Measurements from ENCODE around the gene ZFP69B. TPM values are rescaled to one million over a fixed set of nuclear protein-coding genes. Genes with fewer than 3 reads are reported as not detected.
"Not testable (repeated sequence)": the region's sequence is repeated elsewhere in the genome, so short reads cannot be mapped to it uniquely, and the experiment has no call there.

Gene ZFP69B
- total RNA-seq, 1 experiment from 2014 or later: 1.2 TPM

- Mint-ChIP-seq H3K36me3 (ENCODE audit: insufficient read depth, unreplicated experiment) (peaks cover 39% of the 10 kb centered on the region), H3K9me3 (ENCODE audit: unreplicated experiment) (no peaks in the 10 kb centered on the region), H3K27ac (ENCODE audit: unreplicated experiment) (no peak overlapping the region), H3K4me1 (ENCODE audit: low read depth, unreplicated experiment) (no peaks in the 10 kb centered on the region), H3K27me3 (ENCODE audit: insufficient read depth, unreplicated experiment) (no peaks in the 10 kb centered on the region), H3K4me3 (ENCODE audit: unreplicated experiment) (no peak overlapping the region)
- intact Hi-C loops (cut with micrococcal nuclease; ENCODE audit: unreplicated experiment): no loop called here
- POLR2A ChIA-PET: no interaction called here
- TF ChIP-seq, protein P1, sequence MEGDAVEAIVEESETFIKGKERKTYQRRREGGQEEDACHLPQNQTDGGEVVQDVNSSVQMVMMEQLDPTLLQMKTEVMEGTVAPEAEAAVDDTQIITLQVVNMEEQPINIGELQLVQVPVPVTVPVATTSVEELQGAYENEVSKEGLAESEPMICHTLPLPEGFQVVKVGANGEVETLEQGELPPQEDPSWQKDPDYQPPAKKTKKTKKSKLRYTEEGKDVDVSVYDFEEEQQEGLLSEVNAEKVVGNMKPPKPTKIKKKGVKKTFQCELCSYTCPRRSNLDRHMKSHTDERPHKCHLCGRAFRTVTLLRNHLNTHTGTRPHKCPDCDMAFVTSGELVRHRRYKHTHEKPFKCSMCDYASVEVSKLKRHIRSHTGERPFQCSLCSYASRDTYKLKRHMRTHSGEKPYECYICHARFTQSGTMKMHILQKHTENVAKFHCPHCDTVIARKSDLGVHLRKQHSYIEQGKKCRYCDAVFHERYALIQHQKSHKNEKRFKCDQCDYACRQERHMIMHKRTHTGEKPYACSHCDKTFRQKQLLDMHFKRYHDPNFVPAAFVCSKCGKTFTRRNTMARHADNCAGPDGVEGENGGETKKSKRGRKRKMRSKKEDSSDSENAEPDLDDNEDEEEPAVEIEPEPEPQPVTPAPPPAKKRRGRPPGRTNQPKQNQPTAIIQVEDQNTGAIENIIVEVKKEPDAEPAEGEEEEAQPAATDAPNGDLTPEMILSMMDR (IDR thresholded peaks at IDR 0.05; ENCODE audit: insufficient read depth in 1 of 2, low read depth in 1 of 2, low read length in 1 of 2, severe bottlenecking in 1 of 2, unreplicated experiment in 1 of 2): no peak
- no peak for DNase-seq
- no peaks in the 10 kb centered on the region for H3K27me3 ChIP-seq (replicated peaks; ENCODE audit: control insufficient read depth, insufficient read depth, low read length)
- CTCF ChIA-PET: no interaction called here
- H3K4me3 ChIP-seq (ENCODE audit: low read depth, low read length): no peak overlapping the region
- no TSS peak for BruUV-seq (replicated peaks)
- no peaks in the 10 kb centered on the region for H3K36me3 ChIP-seq (ENCODE audit: control insufficient read depth, insufficient read depth, low read length)
- no peaks in the 10 kb centered on the region for H3K4me1 ChIP-seq
- peaks cover 8% of the 10 kb centered on the region for H3K9me3 ChIP-seq
Observed at GRCh38 chr1:40495315-40495903, 45.1 kb downstream of the ZFP69B start.

GRCh38 chr1:40502651-40503050 is 52.4 kb downstream of the ZFP69B start:
- H3K4me3 ChIP-seq (ENCODE audit: low read depth, low read length); H3K4me3 Mint-ChIP-seq (ENCODE audit: unreplicated experiment); CTCF ChIA-PET; H3K4me1 Mint-ChIP-seq (ENCODE audit: low read depth, unreplicated experiment); BruUV-seq (replicated peaks); H3K36me3 ChIP-seq (ENCODE audit: control insufficient read depth, insufficient read depth, low read length); H3K27me3 Mint-ChIP-seq (ENCODE audit: insufficient read depth, unreplicated experiment); intact Hi-C loops (cut with micrococcal nuclease; ENCODE audit: unreplicated experiment); DNase-seq; POLR2A ChIA-PET; H3K36me3 Mint-ChIP-seq (ENCODE audit: insufficient read depth, unreplicated experiment); H3K9me3 ChIP-seq; H3K4me1 ChIP-seq; H3K27me3 ChIP-seq (replicated peaks; ENCODE audit: control insufficient read depth, insufficient read depth, low read length); H3K27ac Mint-ChIP-seq (ENCODE audit: unreplicated experiment): not testable (repeated sequence)
- H3K9me3 Mint-ChIP-seq (ENCODE audit: unreplicated experiment): peaks cover 23% of the 10 kb centered on the region

DNA sequence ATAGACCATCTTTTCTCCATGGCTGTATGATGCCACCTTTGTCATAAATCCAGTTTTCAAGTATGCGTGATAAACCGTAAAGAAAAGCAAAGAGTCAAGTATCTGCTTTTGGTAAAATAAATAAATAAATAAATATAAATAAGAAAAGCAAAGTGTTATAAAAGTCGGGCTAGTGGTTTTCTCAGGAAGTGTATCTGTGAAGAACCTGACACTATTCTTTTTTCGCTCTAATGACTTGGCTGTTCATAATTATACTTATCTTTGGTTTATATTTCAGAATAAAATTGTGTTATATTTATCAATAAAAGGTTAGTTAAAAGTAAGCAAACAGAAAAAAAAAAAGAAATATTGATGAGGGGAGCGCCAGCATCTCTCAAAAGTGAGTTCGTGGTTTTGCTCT is 57.7 kb downstream of the ZFP69B start:
- H3K36me3 Mint-ChIP-seq (ENCODE audit: insufficient read depth, unreplicated experiment): peaks cover 10% of the 10 kb centered on the region
- Histone ChIP-seq H3K4me3 (ENCODE audit: low read depth, low read length) (peak overlapping the region; percentile 52), H3K36me3 (ENCODE audit: control insufficient read depth, insufficient read depth, low read length) (no peaks in the 10 kb centered on the region), H3K9me3 (no peaks in the 10 kb centered on the region), H3K27me3 (replicated peaks; ENCODE audit: control insufficient read depth, insufficient read depth, low read length) (no peaks in the 10 kb centered on the region), H3K4me1 (no peaks in the 10 kb centered on the region)
- no peak for DNase-seq
- intact Hi-C loops (cut with micrococcal nuclease; ENCODE audit: unreplicated experiment): no loop called here
- TSS peak; percentile 86 for BruUV-seq (replicated peaks)
- H3K4me3 Mint-ChIP-seq (ENCODE audit: unreplicated experiment): peak overlapping the region; percentile 83
- ChIA-PET POLR2A (interaction anchor here (0.6 kb wide), 1 partner anchor 23 kb away, joined by 9 read pairs; the partner anchor contains the start of gene ZNF684), CTCF (no interaction called here)
- H3K9me3 Mint-ChIP-seq (ENCODE audit: unreplicated experiment): peaks cover 12% of the 10 kb centered on the region
- H3K27ac Mint-ChIP-seq (ENCODE audit: unreplicated experiment): peak overlapping the region; percentile 90
- H3K4me1 Mint-ChIP-seq (ENCODE audit: low read depth, unreplicated experiment): peaks cover 8% of the 10 kb centered on the region
- H3K27me3 Mint-ChIP-seq (ENCODE audit: insufficient read depth, unreplicated experiment): no peaks in the 10 kb centered on the region
- TF ChIP-seq, protein P1 (IDR thresholded peaks at IDR 0.05; ENCODE audit: insufficient read depth in 1 of 2, low read depth in 1 of 2, low read length in 1 of 2, severe bottlenecking in 1 of 2, unreplicated experiment in 1 of 2): no peak

All from Caco-2 (cell line).